HG03280 (cell line): Measurements from ENCODE around the gene LYPD3.
A peak's percentile ranks its signal among the peaks of the same experiment; 100 is the strongest.

Source experiments
- ATAC-seq: cut with Tn5 transposase; IDR thresholded peaks from one replicate; pipeline ENCODE4 v1.9.1; 2021; ENCODE audit warnings: mild to moderate bottlenecking, moderate library complexity; ENCODE audit not compliant: unreplicated experiment

Gene LYPD3

GRCh38 chr19:43486412-43486811 lies 21.0 kb upstream of the LYPD3 start:
- no peak for ATAC-seq

GRCh38 chr19:43485951-43486350 lies 20.5 kb upstream of the LYPD3 start:
- ATAC-seq: no peak

DNA sequence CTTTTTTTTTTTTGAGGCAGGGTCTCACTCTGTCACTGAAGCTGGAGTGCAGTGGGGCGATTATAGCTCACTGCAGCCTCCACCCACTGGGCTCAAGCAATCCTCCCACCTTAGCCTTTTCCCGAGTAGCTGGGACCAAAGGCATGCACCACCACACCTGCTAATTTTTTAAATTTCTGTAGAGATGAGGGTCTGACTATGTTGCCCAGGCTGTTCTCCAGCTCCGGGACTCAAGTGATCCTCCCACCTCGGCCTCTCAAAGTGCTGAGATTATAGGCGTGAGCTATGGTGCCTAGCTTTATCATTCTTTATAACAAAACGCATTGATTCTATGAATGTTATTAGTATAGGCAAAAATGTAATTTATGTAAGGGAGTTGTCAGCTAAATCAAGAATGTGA lies 17.9 kb upstream of the LYPD3 start:
- ATAC-seq: no peak

- ATAC-seq: no peak
Measured at GRCh38 chr19:43482193-43482592, 16.8 kb upstream of the LYPD3 start.

GRCh38 chr19:43481701-43482100 lies 16.3 kb upstream of the LYPD3 start:
- no peak for ATAC-seq

GRCh38 chr19:43480574-43480973 lies 15.2 kb upstream of the LYPD3 start:
- no peak for ATAC-seq

DNA sequence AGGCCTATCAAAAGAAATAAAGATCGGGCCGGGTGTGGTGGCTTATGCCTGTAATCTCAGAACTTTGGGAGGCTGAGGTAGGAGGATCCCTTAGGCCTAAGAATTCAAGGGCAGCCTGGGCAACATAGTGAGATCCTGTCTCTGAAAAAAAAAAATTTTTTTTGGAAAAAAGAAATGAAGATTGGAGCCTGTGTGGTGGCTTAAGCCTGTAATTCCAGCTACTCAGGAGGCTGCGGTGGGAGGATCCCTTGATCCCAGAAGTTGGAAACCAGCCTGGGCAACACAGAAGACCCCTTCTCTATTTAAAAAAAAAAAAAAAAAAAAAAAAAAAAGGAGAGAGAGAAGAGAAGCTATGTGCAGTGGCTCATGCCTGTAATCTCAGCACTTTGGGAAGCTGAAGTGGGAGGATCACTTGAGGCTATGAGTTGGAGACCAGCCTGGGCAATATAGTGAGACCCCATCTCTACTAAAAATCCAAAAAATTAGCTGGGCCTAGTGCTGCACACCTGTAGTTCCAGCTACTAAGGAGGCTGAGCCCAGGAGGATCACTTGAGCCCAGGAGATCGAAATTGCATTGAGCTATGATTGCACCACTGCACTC lies 14.7 kb upstream of the LYPD3 start:
- ATAC-seq: no peak

DNA sequence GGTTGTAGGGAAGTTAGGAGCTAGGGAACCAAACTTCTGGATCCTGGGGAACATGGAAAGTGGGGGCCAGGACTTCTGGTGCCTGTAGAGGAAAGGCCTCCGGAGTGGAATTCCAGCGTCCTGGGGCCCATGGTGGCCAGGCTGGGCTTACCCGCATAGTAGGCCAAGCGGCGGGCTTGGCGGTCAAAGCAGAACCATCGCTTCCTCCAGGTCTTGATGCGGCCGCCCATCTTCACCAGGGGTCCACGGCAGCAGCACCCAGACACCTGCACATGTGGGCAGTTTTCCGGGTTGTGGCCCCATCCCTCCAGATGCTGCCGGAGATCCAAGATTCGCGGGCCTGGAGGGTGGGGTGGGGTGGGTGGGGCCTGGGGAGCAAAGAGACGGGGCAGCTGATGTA lies 13.8 kb upstream of the LYPD3 start:
- no peak for ATAC-seq

- ATAC-seq: no peak
Measured at GRCh38 chr19:43478323-43478722, 12.9 kb upstream of the LYPD3 start.

DNA sequence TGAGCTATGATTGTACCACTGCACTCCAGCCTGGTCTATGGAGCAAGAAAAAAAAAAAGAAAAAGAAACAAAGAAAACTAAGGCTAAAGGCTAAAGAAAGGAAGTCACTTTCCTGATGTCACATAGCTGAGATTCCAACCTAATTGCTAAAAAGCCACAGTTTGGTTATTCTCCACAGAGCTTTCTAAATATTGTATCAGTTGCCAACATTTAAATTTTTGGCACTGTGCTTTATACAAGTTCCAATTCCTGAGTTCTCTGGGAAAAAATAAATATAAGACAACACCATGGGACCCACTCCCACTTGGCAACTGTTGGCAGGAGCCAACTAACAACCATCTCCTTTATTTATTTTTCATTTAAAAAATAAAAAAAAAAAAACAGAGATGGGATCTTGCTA lies 11.2 kb upstream of the LYPD3 start:
- no peak for ATAC-seq

DNA sequence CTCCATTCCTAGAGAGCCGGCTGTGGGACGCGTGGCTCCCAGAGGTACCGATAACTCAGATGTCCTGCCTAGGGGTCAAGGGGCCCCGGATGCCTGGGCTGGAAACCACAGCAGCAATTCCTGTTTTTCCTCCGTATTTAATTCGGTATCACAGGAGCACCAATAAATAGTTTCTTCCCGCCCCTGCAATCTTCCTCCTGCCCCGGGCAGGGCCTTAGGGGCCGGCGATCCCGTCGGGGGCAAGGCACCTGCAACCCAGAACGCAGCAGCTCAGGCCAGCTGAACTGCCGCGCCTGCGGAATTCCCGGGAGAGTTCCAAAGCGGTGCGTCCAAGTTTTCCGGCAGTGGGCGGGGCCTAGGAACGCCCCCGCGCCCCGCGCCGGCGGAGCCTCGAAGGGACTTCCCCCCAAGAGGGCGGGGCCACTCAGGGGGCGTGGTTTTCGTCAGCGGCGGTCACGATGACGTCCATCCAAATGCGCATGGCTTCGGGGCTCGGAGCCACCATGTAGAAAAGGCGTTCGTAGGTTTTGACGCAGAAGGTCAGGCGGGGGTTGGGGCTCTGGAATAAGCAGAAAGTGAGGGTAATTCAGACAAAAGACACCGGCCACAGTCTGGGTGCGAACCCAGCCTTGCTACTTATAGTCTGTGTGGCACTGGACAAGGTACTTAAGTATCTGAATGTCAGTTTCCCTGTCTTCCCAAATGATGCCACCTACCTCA lies 9.7 kb upstream of the LYPD3 start:
- peak; percentile 43 for ATAC-seq

GRCh38 chr19:43474487-43474886 lies 9.1 kb upstream of the LYPD3 start:
- ATAC-seq: no peak

GRCh38 chr19:43471091-43471490 lies 5.7 kb upstream of the LYPD3 start:
- no peak for ATAC-seq

GRCh38 chr19:43470288-43470687 lies 4.9 kb upstream of the LYPD3 start:
- no peak for ATAC-seq

GRCh38 chr19:43469160-43469480 lies 3.7 kb upstream of the LYPD3 start:
- no peak for ATAC-seq

DNA sequence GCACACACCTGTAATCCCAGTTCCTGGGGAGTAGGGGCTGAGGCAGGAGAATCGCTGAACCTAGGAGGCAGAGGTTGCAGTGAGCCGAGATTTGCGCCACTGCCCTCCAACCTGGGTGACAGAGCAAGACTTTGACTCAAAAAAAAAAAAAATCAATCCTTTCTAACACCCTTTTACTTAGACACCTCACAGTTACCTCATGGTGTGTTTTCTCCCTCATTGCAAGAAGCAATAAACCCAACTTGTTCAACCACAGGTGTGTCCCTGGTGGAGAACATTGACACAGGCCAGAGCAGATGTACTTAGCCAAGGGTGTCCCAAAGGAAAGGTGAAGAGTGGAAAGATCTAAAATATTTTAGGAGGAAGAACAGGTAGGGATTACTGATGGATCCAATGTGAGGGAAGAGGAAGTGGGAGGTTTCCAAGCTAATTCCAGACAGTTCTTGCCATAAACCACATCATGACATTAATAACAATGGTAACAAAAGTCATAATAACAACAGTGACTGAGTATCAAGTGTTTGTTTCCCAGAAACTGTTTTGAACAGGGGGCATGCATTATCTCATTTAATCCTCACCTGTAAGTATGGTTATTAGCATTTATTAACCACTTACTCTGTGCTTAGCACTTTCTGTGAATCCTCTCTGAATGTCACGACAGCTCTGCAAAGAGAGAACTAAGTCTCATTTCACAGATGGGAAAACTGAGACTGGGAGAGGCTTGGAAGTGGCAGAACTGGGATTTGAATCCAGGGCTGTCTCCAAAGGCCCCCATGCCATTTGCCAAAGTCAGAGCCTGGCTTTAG lies 3.1 kb upstream of the LYPD3 start:
- no peak for ATAC-seq

DNA sequence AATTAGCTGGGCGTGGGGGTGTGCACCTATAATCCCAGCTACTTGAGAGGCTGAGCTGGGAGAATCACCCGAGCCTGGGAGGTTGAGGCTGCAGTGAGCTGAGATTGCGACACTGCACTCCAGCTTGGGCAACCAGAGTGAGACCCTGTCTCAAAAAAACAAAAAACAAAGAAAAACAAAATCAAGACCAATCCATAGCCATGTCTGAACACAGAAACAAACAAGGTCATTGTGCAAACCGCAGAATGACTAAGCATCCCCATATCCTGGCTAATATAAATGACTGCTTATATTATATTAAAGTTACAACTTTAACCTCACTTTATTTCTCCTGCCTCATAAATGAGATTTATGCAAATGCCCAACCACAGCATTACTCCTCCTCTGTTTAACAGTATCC lies 2.3 kb upstream of the LYPD3 start:
- no peak for ATAC-seq

- ATAC-seq: no peak
Measured at GRCh38 chr19:43467276-43467675, 1.9 kb upstream of the LYPD3 start.

DNA sequence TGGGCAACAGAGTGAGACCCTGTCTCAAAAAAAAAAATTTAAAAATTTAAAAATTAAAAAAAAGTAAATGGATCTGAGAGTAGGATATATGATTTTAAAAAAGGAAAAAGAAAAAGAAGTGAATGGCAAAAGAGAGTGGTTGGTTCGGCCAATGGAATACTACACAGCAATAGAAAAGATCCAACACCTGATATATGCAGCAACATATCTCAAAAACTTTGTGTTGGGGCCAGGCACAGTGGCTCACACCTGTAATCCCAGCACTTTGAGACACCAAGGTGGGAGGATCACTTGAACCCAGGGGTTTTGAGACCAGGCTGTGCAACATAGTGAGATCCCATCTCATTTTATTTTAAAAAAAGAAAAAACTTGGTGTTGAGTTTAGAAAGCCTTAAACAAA lies 1.4 kb upstream of the LYPD3 start:
- ATAC-seq: no peak

DNA sequence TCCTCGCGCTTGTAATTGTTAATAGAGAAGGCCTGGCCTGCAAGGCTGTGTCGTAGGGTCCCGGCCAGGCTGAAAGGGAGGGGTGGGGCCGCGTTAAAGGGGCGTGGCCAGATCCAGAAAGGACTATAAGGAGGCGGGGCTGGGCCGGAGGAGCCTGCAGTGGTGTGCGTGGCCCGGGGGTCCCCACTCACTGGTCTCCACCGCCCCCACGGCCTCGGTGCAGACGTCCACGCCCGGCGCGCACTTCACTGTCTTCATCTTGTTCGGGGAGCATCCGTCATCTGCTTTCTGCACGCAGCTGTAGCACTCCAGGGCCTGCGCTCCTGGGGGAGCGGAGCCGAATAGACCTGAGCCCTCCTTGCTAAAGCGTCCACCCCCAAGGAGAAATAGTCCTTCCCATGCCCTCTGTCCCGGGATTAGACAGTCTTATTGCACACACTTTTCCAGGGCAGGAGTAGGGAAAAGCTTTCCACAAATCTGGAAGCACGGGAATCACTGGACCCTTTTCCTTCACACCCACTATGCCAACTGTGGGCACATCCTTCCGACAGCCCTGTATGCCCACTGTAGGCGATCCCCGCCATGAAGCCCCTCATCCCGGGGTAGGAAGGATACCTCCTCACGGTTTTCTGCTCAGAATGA lies 1.2 kb downstream of the LYPD3 start:
- no peak for ATAC-seq

GRCh38 chr19:43463381-43464133 lies 1.9 kb downstream of the LYPD3 start:
- peak; percentile 89 for ATAC-seq
